OCI-LY3 (cell line): ENCODE data around the gene DNAL1.

Source experiments
- CTCF ChIP-seq: fragments of 200-600, 300-600 bp; sonication (generic); IDR thresholded peaks from 2 replicates; pipeline ENCODE4 v1.5.1; 2014; ENCODE audit warnings: antibody characterized with exemption, low read length, low read depth
- EZH2phosphoT487 ChIP-seq: fragments of 200-600 bp; shearing (Covaris generic); IDR thresholded peaks from 2 replicates; pipeline ENCODE4 v1.6.1; 2018; ENCODE audit warnings: antibody characterized with exemption, mixed run types, low read depth

- TF ChIP-seq CTCF (no peak), EZH2phosphoT487 (no peak)
Measured at GRCh38 chr14:73700325-73700724, 55.5 kb downstream of the DNAL1 start.
